GM23248 (cell line): ENCODE measurements around the gene RBMS1.

Source experiments
- EZH2 ChIP-seq: fragments of 200-600 bp; sonication (generic); IDR thresholded peaks from 2 replicates; pipeline ENCODE4 v1.6.1; 2018; ENCODE audit warnings: antibody characterized with exemption, mild to moderate bottlenecking; ENCODE audit not compliant: insufficient read depth, poor library complexity, severe bottlenecking
- EZH2phosphoT487 ChIP-seq: fragments of 200-600 bp; sonication (generic); IDR thresholded peaks from 2 replicates; pipeline ENCODE4 v1.6.1; 2018; ENCODE audit warnings: antibody characterized with exemption, moderate library complexity, mild to moderate bottlenecking, low read depth; ENCODE audit not compliant: insufficient read depth

DNA sequence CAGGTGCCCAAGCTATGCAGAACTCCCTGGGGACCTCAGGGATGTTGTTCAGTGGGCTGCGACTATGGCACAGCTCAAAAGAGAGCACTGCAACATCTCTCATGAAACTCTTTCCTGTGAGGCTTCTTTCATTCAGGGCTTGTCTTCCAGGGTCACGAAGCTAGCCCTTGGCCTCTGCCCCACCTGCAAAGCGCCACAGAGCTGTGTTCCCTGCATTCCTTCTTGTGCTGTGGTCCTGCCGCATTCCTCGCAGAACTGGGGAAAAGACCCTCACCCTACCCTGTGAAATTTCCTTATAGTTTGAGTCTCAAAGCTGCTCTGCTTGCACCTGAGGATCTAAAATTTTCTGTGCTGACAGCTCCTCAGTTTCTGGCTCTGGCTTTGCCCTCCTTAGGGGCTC lies 267.2 kb downstream of the RBMS1 start:
- no peak for TF ChIP-seq EZH2
- TF ChIP-seq EZH2phosphoT487 = no peak
